Panc1 (cell line): ENCODE results near the gene P2RY12. TPM values are rescaled to one million over a fixed set of nuclear protein-coding genes. Genes with fewer than 3 reads are reported as not detected.

Experiments
- ATAC-seq: fragments of 200-7000 bp; cut with Tn5 transposase; 2 replicates; pipeline ENCODE4 v1.9.1; 2020; ENCODE audit warnings: mild to moderate bottlenecking, moderate library complexity
- Bru-seq: library from RNA; stranded (reverse); fragments of 400-500 nt; gene quantifications from one replicate; lab custom pipeline; 2021; lab: Mats Ljungman, UMichigan
- BruChase-seq, 2 experiments: library from RNA; stranded (reverse); fragments of 400-500 nt; gene quantifications; one replicate each; lab custom pipeline; 2021; lab: Mats Ljungman, UMichigan
- BruUV-seq: library from RNA; stranded (reverse); fragments of 400-500 nt; replicated peaks from 2 replicates; lab custom pipeline; 2021; lab: Mats Ljungman, UMichigan
- CTCF ChIA-PET: fragments of 300-600 bp; sonication (Branson Sonifier 250); formaldehyde crosslinking; loops from one replicate; lab custom pipeline; 2022; ENCODE audit warnings: antibody characterized with exemption; lab: Charles Lee
- POLR2A ChIA-PET: fragments of 300-600 bp; sonication (Branson Sonifier 250); formaldehyde crosslinking; loops from one replicate; lab custom pipeline; 2022; ENCODE audit warnings: antibody characterized with exemption; lab: Charles Lee
- DNase-seq: peaks from one replicate; pipeline ENCODE4 v3.0.0-alpha.2; 2010; ENCODE audit warnings: low read depth, low spot score
- H3K27ac ChIP-seq: 2 replicates; pipeline ENCODE4 v1.5.1; 2011; ENCODE audit warnings: mild to moderate bottlenecking, low read length, inconsistent platforms
- H3K27me3 ChIP-seq: fragments of 200-500 bp; sonication (Bioruptor generic); 2 replicates; pipeline ENCODE4 v1.6.0; 2014; ENCODE audit warnings: low read length, inconsistent platforms; ENCODE audit not compliant: control insufficient read depth, insufficient read depth
- H3K36me3 ChIP-seq: fragments of 200-500 bp; sonication (Bioruptor generic); 2 replicates; pipeline ENCODE4 v1.5.1; 2014; ENCODE audit warnings: inconsistent platforms, mild to moderate bottlenecking, low read length, moderate library complexity; ENCODE audit not compliant: control insufficient read depth, insufficient read depth
- H3K4me1 ChIP-seq: 2 replicates; pipeline ENCODE4 v1.5.1; 2011; ENCODE audit warnings: inconsistent platforms, mild to moderate bottlenecking, low read length, moderate library complexity; ENCODE audit not compliant: control insufficient read depth, insufficient read depth
- H3K4me3 ChIP-seq, 2 experiments: 2 replicates each; pipeline ENCODE4 v1.5.1; 2011 to 2012; ENCODE audit warnings: low read depth in 2 of 2, low read length in 2 of 2, mild to moderate bottlenecking in 2 of 2, inconsistent platforms in 1 of 2, moderate library complexity in 1 of 2
- H3K9me3 ChIP-seq: fragments of 200-500 bp; sonication (Bioruptor generic); 2 replicates; pipeline ENCODE4 v1.5.1; 2014; ENCODE audit warnings: low read depth, mild to moderate bottlenecking, inconsistent platforms, low read length, moderate library complexity; ENCODE audit not compliant: control insufficient read depth, insufficient read depth
- CTCF ChIP-seq: fragments of 450-650 bp; IDR thresholded peaks from 2 replicates; pipeline ENCODE4 v1.5.1; 2017; ENCODE audit warnings: mild to moderate bottlenecking
- POLR2AphosphoS5 ChIP-seq: IDR thresholded peaks from 2 replicates; pipeline ENCODE4 v1.6.1; 2012; ENCODE audit warnings: mild to moderate bottlenecking, low read depth, low read length, moderate library complexity
- REST ChIP-seq, 2 experiments: IDR thresholded peaks; 2 replicates each; pipeline ENCODE4 v1.6.1; 2011 to 2012; ENCODE audit warnings: low read depth in 2 of 2, control low read depth in 1 of 2, low read length in 1 of 2, mild to moderate bottlenecking in 1 of 2, moderate library complexity in 1 of 2; ENCODE audit not compliant: insufficient read depth in 1 of 2
- SIN3A ChIP-seq: IDR thresholded peaks from 2 replicates; pipeline ENCODE4 v1.6.1; 2012; ENCODE audit warnings: low read depth, mild to moderate bottlenecking, low read length, moderate library complexity, borderline replicate concordance; ENCODE audit not compliant: insufficient read depth
- TCF7L2 ChIP-seq: IDR thresholded peaks from 2 replicates; pipeline ENCODE4 v1.6.1; 2011; ENCODE audit warnings: mild to moderate bottlenecking, low read depth, low read length, inconsistent platforms
- in situ Hi-C: cut with HindIII; loops from 2 replicates; pipeline ENCODE4 v1.10.0; 2016; ENCODE audit warnings: low sequenced_read_pairs, low pct_unique_long_range_greater_than_20kb
- intact Hi-C: fragments of 100-400 bp; cut with micrococcal nuclease; formaldehyde crosslinking; loops from one replicate; pipeline ENCODE4 v1.10.0; 2022; ENCODE audit not compliant: unreplicated experiment
- long read RNA-seq: library from polyadenylated mRNA; unstranded; transcript quantifications from one replicate; pipeline ENCODE4 v2.0.0, GENCODE V29; 2021; ENCODE audit not compliant: unreplicated experiment
- polyA plus RNA-seq: library from polyadenylated mRNA; unstranded; fragments of >200 nt; gene quantifications from one replicate; pipeline ENCODE4 v1.2.1, GENCODE V29; 2012; ENCODE audit warnings: missing spikeins; ENCODE audit not compliant: insufficient read length
- total RNA-seq: library from RNA; stranded (reverse); gene quantifications from one replicate; pipeline ENCODE4 v1.2.1, GENCODE V29; 2021; ENCODE audit not compliant: unreplicated experiment

The P2RY12 gene
- total RNA-seq (not detected), Bru-seq, nascent RNA (percentile 5 among the genes with signal in this experiment), BruChase-seq, experiment 1, labeled RNA remaining after a 2-hour chase (percentile 2 among the genes with signal in this experiment), BruChase-seq, experiment 2, labeled RNA remaining after a 6-hour chase (percentile 11 among the genes with signal in this experiment)
- not detected for polyA plus RNA-seq
- long read RNA-seq, result 0 reads

- no TSS peak for BruUV-seq
- Histone ChIP-seq H3K27me3 (no peaks in the 10 kb centered on the region), H3K36me3 (no peaks in the 10 kb centered on the region), H3K9me3 (no peaks in the 10 kb centered on the region), H3K4me1 (no peaks in the 10 kb centered on the region), H3K27ac (no peak within 1 kb of the TSS), H3K4me3 (no peak within 1 kb of the TSS)
- POLR2A ChIA-PET, result no interaction called here
- intact Hi-C loops (no loop called here), in situ Hi-C loops (no loop called here)
- ATAC-seq, result no peak
- TF ChIP-seq REST (IDR thresholded peaks at IDR 0.05; ENCODE audit: insufficient read depth in 1 of 2, low read depth in 2 of 2, low read length in 1 of 2) (no peak), CTCF (no peak), SIN3A (no peak), TCF7L2 (no peak), POLR2AphosphoS5 (no peak)
- CTCF ChIA-PET, result no interaction called here
- DNase-seq, result no peak
These were observed at the start of gene P2RY12 for GRCh38 chr3:151384741-151385174. Gene P2RY12, minus strand, starts transcription at chr3:151384753. Its CDS starts 45,908 bp downstream, at chr3:151338845.

- intact Hi-C loops, result no loop called here
- ATAC-seq (no peak), DNase-seq (no peak)
- no peak for TF ChIP-seq POLR2AphosphoS5
- ChIA-PET POLR2A (no interaction called here), CTCF (no interaction called here)
- Histone ChIP-seq H3K27me3 (no peaks in the 10 kb centered on the region), H3K9me3 (no peaks in the 10 kb centered on the region), H3K36me3 (no peaks in the 10 kb centered on the region), H3K27ac (no peak overlapping the region), H3K4me3 (no peak overlapping the region), H3K4me1 (0 out of 2 replicates have a peak, but pooled peaks cover 2% of the 10 kb centered on the region)
- in situ Hi-C loops, result no loop called here
- no TSS peak for BruUV-seq
These were observed 48.2 kb upstream of the P2RY12 start for GRCh38 chr3:151432616-151433372.

DNA sequence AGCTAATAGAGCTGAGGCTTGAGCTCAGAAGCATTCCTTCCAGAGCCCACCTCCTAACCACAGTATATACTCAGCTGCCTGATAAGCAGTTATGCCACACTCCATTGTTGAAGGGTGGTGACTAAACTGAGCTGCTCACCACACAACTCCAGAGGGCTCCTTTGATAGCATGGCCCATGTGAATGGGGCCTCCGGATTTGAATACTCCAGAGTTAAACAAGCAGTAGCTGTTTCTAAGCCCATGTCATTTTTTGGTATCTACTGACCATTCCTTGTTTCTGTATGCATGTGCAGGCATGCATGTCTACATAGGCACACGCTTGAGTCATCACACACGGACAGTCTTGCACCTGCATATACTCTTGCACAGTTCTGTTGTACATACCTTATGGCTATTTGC, 47.4 kb upstream of the P2RY12 start:
- no peaks in the 10 kb centered on the region for H3K9me3 ChIP-seq
- in situ Hi-C loops, result no loop called here
- H3K4me3 ChIP-seq, result no peak overlapping the region
- no peaks in the 10 kb centered on the region for H3K36me3 ChIP-seq
- H3K4me1 ChIP-seq, result 0 out of 2 replicates have a peak, but pooled peaks cover 2% of the 10 kb centered on the region
- intact Hi-C loops, result no loop called here
- POLR2A ChIA-PET, result no interaction called here
- H3K27ac ChIP-seq, result no peak overlapping the region
- CTCF ChIA-PET, result no interaction called here
- H3K27me3 ChIP-seq, result no peaks in the 10 kb centered on the region
- no TSS peak for BruUV-seq
- TF ChIP-seq TCF7L2, result no peak
- no peak for TF ChIP-seq POLR2AphosphoS5
- no peak for TF ChIP-seq CTCF
- TF ChIP-seq SIN3A, result no peak
- TF ChIP-seq REST (IDR thresholded peaks at IDR 0.05; ENCODE audit: insufficient read depth in 1 of 2, low read depth in 2 of 2, low read length in 1 of 2), result no peak
- DNase-seq (no peak), ATAC-seq (no peak)
